DOHH2 (cell line): ENCODE results near the gene NEUROG1.

Experiments used
- EZH2phosphoT487 ChIP-seq: fragments of 200-600 bp; sonication (generic); IDR thresholded peaks from 2 replicates; pipeline ENCODE4 v1.6.1; 2017; ENCODE audit warnings: borderline replicate concordance, mild to moderate bottlenecking, antibody characterized with exemption, low read length, moderate library complexity, mixed read lengths
- TF ChIP-seq, protein P1 (sequence below): fragments of 200-600 bp; sonication (generic); IDR thresholded peaks from one replicate; pipeline ENCODE4 v1.5.1; 2014; ENCODE audit warnings: antibody characterized with exemption, mild to moderate bottlenecking, low read depth, low read length; ENCODE audit not compliant: poor library complexity, severe bottlenecking

DNA sequence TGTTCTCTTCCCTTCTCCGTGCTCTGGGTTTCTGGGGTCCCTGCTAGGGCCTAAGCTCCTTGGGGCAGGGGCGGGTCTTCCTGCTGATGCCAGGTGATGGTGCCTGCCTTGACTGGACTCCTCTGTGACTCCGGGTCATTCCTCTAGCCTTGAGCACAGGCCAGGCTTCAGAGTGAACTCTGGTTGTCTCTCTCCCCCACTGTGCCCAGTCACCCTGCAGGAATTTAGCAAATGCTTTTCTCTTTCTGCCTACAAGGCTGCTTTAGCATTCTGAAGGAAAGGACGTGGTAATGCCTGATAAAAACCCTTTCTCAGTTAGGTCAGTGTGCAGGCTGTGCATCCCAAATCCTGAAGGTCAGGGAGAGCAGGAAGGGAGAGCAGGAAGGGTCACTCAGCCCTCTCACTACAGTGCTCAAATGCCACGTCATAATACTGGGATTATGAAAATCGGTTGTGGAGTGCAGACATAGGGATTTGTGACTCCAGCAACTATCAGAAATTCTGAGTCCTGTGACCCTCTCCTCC is 40.4 kb upstream of the NEUROG1 start:
- TF ChIP-seq, protein P1, sequence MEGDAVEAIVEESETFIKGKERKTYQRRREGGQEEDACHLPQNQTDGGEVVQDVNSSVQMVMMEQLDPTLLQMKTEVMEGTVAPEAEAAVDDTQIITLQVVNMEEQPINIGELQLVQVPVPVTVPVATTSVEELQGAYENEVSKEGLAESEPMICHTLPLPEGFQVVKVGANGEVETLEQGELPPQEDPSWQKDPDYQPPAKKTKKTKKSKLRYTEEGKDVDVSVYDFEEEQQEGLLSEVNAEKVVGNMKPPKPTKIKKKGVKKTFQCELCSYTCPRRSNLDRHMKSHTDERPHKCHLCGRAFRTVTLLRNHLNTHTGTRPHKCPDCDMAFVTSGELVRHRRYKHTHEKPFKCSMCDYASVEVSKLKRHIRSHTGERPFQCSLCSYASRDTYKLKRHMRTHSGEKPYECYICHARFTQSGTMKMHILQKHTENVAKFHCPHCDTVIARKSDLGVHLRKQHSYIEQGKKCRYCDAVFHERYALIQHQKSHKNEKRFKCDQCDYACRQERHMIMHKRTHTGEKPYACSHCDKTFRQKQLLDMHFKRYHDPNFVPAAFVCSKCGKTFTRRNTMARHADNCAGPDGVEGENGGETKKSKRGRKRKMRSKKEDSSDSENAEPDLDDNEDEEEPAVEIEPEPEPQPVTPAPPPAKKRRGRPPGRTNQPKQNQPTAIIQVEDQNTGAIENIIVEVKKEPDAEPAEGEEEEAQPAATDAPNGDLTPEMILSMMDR: no peak
- TF ChIP-seq EZH2phosphoT487: no peak
